Measurements from ENCODE around the gene CPNE5. TPM values are rescaled to one million over a fixed set of nuclear protein-coding genes. Genes with fewer than 3 reads are reported as not detected.

The CPNE5 gene
- total and polyA plus RNA-seq, 7 donors = 0.99 to 11.6 (median 3.8) TPM

DNA sequence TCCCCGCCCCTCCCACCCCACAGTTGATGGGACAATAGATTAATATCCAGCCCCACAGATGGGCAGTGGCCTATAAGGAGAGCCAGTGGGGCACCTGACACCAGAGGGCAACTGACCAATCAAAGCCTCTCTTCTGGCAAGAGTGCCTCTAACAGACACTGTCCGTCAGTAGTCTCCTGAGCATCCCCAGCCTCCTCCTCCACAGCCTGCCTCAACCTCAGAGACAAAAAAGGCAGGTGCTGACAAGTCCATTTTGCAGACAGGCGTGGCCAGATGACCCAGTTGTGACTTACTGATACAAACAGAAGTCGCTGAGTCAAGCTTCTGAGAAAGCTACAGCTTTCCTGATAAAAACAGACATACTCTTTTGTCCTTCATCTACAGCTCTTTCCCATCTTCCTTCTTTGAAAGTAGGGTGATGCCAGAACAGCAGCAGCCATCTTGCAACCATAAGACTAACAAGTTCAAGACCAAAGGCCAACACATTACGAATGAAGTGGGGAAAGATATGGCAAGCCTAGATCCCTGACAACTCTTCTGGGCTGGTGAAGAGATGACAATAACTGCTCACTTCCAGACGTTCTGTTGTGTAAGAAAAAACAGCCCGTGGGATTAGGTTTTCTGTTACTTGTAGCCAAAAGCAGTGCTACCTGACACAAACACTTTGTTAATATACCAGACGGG lies 23.1 kb upstream of the CPNE5 start:
- no peak for TF ChIP-seq POLR2AphosphoS5 (IDR thresholded peaks at IDR 0.05)
- no peak for TF ChIP-seq POLR2A (IDR thresholded peaks at IDR 0.05)
- no peak for TF ChIP-seq CTCF (IDR thresholded peaks at IDR 0.05)
- no peak for TF ChIP-seq EP300 (IDR thresholded peaks at IDR 0.05)
- no peaks in the 10 kb centered on the region for H3K27me3 ChIP-seq
- peaks cover 0 to 14% (median 3%) of the 10 kb centered on the region in 4 donors for H3K36me3 ChIP-seq
- 89 to 92% methylated on average over 8 of the region's 8 CpGs for WGBS, 2 donors
- no peak overlapping the region for H3K4me3 ChIP-seq
- H3K9me3 ChIP-seq = no peaks in the 10 kb centered on the region
- peaks cover 0 to 13% (median 10%) of the 10 kb centered on the region in 4 donors for H3K4me1 ChIP-seq
- intact Hi-C loops (cut with DNase I) = no loop called here
- no peak overlapping the region for H3K27ac ChIP-seq
- no peak for DNase-seq

DNA sequence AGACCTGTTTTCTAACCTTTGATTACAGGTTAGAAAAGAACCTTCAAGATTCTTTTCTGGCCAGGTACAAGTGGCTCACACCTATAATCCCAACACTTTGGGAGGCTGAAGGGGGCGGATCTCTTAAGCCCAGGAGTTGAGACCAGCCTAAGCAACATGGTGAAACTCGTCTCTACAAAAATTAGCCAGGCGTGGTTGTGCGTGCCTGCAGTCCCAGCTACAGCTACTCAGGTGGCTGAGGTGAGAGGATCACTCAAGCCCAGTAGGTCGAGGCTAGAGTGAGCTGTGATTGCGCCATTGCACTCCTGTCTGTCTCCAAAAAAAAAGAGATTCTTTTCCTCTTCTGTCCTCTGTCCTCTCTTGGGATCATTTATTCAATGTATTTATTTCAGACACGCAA lies 20.9 kb upstream of the CPNE5 start:
- Histone ChIP-seq H3K36me3 (peaks cover 0 to 24% (median 3%) of the 10 kb centered on the region in 4 donors), H3K4me1 (peaks cover 0 to 20% (median 10%) of the 10 kb centered on the region in 4 donors), H3K27ac (no peak overlapping the region), H3K4me3 (no peak overlapping the region), H3K9me3 (no peaks in the 10 kb centered on the region), H3K27me3 (no peaks in the 10 kb centered on the region)
- intact Hi-C loops (cut with DNase I) = no loop called here
- TF ChIP-seq POLR2AphosphoS5 (IDR thresholded peaks at IDR 0.05) (no peak), EP300 (IDR thresholded peaks at IDR 0.05) (no peak), POLR2A (IDR thresholded peaks at IDR 0.05) (no peak), CTCF (IDR thresholded peaks at IDR 0.05) (no peak)
- no peak for DNase-seq
- 95% methylated on average over 7 of the region's 7 CpGs for WGBS, 2 donors

- intact Hi-C loops (cut with DNase I) = loop anchor here (10.0 kb wide), 1 partner anchor 234 kb away; no protein-coding TSS in a partner anchor
- 81 to 89% methylated on average over 6 of the region's 6 CpGs for WGBS, 2 donors
- Histone ChIP-seq H3K27me3 (no peaks in the 10 kb centered on the region), H3K4me3 (peak overlapping the region in 3 of 4 donors; percentile 4 to 30 (median 16)), H3K4me1 (peaks cover 0 to 25% (median 10%) of the 10 kb centered on the region in 4 donors), H3K27ac (peak overlapping the region; percentile 36 to 64 (median 52)), H3K36me3 (peaks cover 0 to 21% (median 0%) of the 10 kb centered on the region in 4 donors), H3K9me3 (no peaks in the 10 kb centered on the region)
- peak; percentile 90 for DNase-seq
- no peak for TF ChIP-seq EP300 (IDR thresholded peaks at IDR 0.05)
- TF ChIP-seq POLR2A (IDR thresholded peaks at IDR 0.05) = no peak
- TF ChIP-seq POLR2AphosphoS5 (IDR thresholded peaks at IDR 0.05) = peak in 3 of 4 donors; percentile 22 to 31 (median 30)
- no peak for TF ChIP-seq CTCF (IDR thresholded peaks at IDR 0.05)
Measured at GRCh38 chr6:36858407-36858981, 19.2 kb upstream of the CPNE5 start.

DNA sequence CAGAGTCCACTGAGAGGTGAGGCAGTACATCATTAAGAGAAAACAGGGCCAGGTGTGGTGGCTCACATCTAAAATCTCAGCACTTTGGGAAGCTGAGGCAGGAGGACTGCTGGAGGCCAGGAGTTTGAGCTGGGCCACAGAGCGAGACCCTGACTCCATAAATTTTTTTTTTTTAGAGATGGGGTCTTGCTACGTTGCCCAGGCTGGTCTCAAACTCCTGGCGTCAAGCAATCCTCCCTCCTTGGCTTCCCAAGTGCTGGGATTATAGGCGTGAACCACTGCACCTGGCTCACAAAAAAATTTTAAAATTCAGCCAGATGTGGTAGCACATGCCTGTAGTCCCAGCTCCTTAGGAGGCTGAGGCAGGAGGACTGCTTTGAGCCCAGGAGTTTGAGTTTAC lies 18.1 kb upstream of the CPNE5 start:
- WGBS, 2 donors = 97 to 98% methylated on average over 4 of the region's 4 CpGs
- intact Hi-C loops (cut with DNase I) = loop anchor here (10.0 kb wide), 1 partner anchor 233 kb away; no protein-coding TSS in a partner anchor
- Histone ChIP-seq H3K4me1 (peaks cover 0 to 37% (median 14%) of the 10 kb centered on the region in 4 donors), H3K4me3 (no peak overlapping the region), H3K9me3 (no peaks in the 10 kb centered on the region), H3K36me3 (peaks cover 0 to 10% (median 0%) of the 10 kb centered on the region in 4 donors), H3K27ac (peak overlapping the region in 1 of 4 donors; percentile 15), H3K27me3 (no peaks in the 10 kb centered on the region)
- DNase-seq = no peak
- no peak for TF ChIP-seq CTCF (IDR thresholded peaks at IDR 0.05)
- TF ChIP-seq POLR2AphosphoS5 (IDR thresholded peaks at IDR 0.05) = no peak
- TF ChIP-seq EP300 (IDR thresholded peaks at IDR 0.05) = no peak
- no peak for TF ChIP-seq POLR2A (IDR thresholded peaks at IDR 0.05)

All from sigmoid colon (tissue), 7 donors.